Thoracic aorta (tissue), 2 donors: ENCODE measurements around the gene ULK2. TPM values are rescaled to one million over a fixed set of nuclear protein-coding genes. Genes with fewer than 3 reads are reported as not detected.

Source experiments
- ATAC-seq: fragments of 150-250 bp; one replicate; pipeline ENCODE4 v1.8.0; 2017; ENCODE audit warnings: low read depth; ENCODE audit not compliant: insufficient number of reproducible peaks, low FRiP score
- DNase-seq: peaks from one replicate; pipeline ENCODE4 v3.0.0-alpha.2; 2020; ENCODE audit warnings: low spot score
- H3K27ac ChIP-seq, 2 donors: fragments of 200-600 bp; sonication (generic); 1 replicate in 1 of 2; 2 replicates in 1 of 2; pipeline ENCODE4 v1.5.1; 2016; ENCODE audit warnings: mild to moderate bottlenecking in 2 of 2, moderate library complexity in 2 of 2
- H3K27me3 ChIP-seq: fragments of 200-600 bp; sonication (generic); replicated peaks from 2 replicates; pipeline ENCODE4 v1.6.0; 2016; ENCODE audit warnings: mild to moderate bottlenecking; ENCODE audit not compliant: insufficient read depth
- H3K36me3 ChIP-seq: fragments of 200-600 bp; sonication (generic); one replicate; pipeline ENCODE4 v1.5.1; 2016
- H3K4me1 ChIP-seq, 2 donors: fragments of 200-600 bp; sonication (generic); 1 replicate in 1 of 2; 2 replicates in 1 of 2; pipeline versions ENCODE4 v1.5.1 to v1.6.0; 2016; ENCODE audit warnings: low read depth in 2 of 2, mild to moderate bottlenecking in 1 of 2; ENCODE audit not compliant: control insufficient read depth in 1 of 2
- H3K4me3 ChIP-seq: fragments of 200-600 bp; sonication (generic); 2 replicates; pipeline ENCODE4 v1.5.1; 2016; ENCODE audit warnings: mild to moderate bottlenecking
- H3K9me3 ChIP-seq: fragments of 200-600 bp; sonication (generic); 2 replicates; pipeline ENCODE4 v1.5.1; 2016
- total RNA-seq, 2 donors: library from RNA; depleted of rRNA; stranded (reverse); fragments of >200 nt; gene quantifications; one replicate each; pipeline versions ENCODE4 v1.1.0 to v1.2.3, GENCODE V29; 2016
- TF ChIP-seq, protein P1 (sequence below): fragments of 200-600 bp; sonication (generic); IDR thresholded peaks from one replicate; pipeline ENCODE4 v1.5.1; 2019; ENCODE audit warnings: antibody characterized with exemption

ULK2 gene
- total RNA-seq, 2 donors from 2014 or later, result 24.8 TPM

DNA sequence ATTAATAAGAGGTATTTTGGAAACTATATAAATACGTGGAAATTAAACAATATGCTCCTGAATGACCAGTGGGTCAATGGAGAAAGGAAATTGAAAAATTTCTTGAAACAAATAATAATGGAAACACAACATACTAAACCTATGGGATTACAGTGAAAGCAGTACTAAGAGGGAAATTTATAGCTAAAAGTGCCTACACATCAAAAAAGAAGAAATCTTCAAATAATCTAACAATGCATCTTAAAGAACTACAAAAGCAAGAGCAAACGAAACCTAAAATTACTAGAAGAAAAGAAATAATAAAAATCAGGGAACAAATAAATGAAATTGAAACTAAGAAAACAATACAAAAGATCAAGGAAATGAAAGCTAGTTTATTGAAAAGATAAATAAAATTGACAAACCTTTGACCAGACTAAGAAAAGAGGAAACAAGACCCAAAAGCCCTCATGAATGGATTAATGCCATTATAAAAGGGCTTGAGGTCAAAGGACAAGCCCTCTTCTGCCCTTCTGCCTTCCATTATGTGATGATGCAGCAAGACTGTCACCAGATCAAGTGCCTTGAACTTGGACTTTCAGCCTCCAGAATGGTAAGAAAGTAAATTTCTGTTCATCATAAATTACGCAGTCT, 75.7 kb downstream of the ULK2 start:
- Histone ChIP-seq H3K27me3 (no peaks in the 10 kb centered on the region), H3K36me3 (peaks cover 50% of the 10 kb centered on the region), H3K9me3 (no peaks in the 10 kb centered on the region), H3K4me1 (peaks cover 0 to 14% of the 10 kb centered on the region in 2 donors), H3K4me3 (no peak overlapping the region), H3K27ac (no peak overlapping the region)
- DNase-seq, result no peak
- TF ChIP-seq, protein P1, sequence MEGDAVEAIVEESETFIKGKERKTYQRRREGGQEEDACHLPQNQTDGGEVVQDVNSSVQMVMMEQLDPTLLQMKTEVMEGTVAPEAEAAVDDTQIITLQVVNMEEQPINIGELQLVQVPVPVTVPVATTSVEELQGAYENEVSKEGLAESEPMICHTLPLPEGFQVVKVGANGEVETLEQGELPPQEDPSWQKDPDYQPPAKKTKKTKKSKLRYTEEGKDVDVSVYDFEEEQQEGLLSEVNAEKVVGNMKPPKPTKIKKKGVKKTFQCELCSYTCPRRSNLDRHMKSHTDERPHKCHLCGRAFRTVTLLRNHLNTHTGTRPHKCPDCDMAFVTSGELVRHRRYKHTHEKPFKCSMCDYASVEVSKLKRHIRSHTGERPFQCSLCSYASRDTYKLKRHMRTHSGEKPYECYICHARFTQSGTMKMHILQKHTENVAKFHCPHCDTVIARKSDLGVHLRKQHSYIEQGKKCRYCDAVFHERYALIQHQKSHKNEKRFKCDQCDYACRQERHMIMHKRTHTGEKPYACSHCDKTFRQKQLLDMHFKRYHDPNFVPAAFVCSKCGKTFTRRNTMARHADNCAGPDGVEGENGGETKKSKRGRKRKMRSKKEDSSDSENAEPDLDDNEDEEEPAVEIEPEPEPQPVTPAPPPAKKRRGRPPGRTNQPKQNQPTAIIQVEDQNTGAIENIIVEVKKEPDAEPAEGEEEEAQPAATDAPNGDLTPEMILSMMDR, result no peak
- no peak for ATAC-seq

DNA sequence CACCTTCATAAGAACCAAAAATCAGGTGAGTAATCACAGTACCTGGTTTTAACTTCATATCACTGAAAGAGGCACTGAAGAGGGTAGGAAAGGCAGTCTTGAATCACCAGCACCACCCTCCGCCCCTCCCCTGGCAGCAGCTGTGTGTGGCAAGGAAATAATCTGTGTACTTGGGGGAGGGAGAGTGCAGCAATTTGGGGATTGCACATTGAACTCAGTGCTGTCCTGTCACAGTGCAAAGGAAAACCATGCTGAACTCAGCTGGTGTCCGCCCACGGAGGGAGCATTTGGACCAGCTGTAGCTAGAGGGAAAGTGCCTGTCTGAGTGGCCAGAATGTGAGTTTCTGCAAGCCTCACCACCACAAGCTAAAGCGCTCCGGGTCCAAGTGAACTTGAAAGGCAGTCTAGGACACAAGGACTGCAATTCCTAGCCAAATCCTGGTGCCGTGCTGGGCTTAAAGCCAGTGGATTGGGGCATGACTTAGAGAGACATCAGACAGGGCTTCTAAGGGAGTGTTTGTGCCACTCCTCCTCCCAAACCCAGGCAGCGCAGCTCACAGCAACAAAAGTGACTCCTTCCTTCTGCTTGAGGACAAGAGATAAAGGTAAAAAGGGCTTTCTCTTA, 79.9 kb downstream of the ULK2 start:
- Histone ChIP-seq H3K36me3 (peaks cover 21% of the 10 kb centered on the region), H3K27me3 (no peaks in the 10 kb centered on the region)
- no peak for ATAC-seq

DNA sequence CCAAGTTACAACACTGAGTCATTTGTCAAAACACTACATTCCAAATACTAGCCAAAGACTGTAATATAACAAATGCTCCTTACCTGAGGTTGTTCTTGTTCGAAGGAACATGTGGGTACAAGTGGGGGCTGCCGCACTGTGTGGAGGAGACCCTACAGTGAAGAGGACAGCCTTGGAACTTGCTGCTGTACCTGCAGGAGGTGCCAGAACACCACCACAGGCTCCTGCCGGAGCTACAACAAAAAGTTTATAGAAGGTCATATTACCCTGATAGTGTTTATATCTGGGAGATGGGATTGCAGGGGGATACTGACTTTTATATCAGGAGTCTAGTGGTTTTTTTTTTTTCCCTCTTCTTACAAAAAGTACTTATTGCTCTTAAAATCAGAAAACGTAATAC, 81.9 kb downstream of the ULK2 start:
- Histone ChIP-seq H3K4me1 (peaks cover 0 to 14% of the 10 kb centered on the region in 2 donors), H3K36me3 (peaks cover 15% of the 10 kb centered on the region), H3K27me3 (no peaks in the 10 kb centered on the region), H3K4me3 (no peak overlapping the region), H3K27ac (no peak overlapping the region), H3K9me3 (no peaks in the 10 kb centered on the region)
- no peak for ATAC-seq
- TF ChIP-seq, protein P1, result no peak
- DNase-seq, result no peak

More for the DNA sequence above, 79.9 kb downstream of the ULK2 start:
- no peak for DNase-seq
- peaks cover 0 to 14% of the 10 kb centered on the region in 2 donors for H3K4me1 ChIP-seq
- H3K27ac ChIP-seq, result no peak overlapping the region
- no peak overlapping the region for H3K4me3 ChIP-seq
- TF ChIP-seq, protein P1, result no peak
- H3K9me3 ChIP-seq, result no peaks in the 10 kb centered on the region

DNA sequence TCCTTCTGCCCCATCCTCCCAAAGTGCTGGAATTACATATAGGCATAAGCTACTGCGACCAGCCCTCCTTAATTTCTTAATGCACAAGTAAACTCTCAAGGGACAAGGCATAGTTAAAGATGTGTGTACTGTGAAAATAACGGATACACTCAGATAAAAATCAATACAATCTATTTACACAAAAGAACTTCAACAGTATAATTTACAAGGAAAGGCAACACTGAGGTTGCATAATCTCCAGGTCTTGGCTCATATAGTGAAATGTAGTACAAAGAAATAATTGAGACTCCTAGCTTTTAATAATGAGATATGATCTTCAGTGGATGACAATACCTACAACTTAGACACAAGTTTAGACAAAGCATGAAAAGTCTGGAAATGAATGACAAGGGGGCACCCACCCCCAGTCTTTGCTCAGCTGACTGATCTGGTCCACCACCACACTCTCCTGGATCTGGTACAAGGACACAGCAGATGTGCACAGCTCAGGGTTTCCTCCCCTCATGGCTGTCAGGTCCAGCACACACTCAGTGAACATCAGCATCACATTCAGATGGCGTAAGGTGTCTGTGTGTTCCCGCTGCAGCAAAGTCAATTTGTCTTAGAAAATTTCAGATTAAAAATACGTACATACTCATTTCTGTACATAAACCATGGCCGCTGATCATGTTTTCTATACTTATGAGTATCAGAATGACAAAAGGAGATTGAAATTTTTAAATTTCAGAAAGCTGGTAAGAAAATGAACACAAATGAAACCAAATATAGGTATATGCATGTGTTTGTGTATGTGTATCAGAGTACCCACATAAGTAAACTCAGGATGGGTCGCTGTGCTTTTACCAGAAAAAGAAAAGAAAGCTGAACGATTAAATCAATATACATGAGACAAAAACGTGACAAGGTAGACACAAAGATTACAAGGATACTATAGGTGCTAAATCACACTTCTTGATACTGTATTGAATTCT, 86.0 kb downstream of the ULK2 start:
- ATAC-seq, result no peak
- H3K36me3 ChIP-seq, result peaks cover 17% of the 10 kb centered on the region

More for the DNA sequence above, 86.0 kb downstream of the ULK2 start:
- Histone ChIP-seq H3K9me3 (no peaks in the 10 kb centered on the region), H3K27ac (no peak overlapping the region), H3K4me3 (no peak overlapping the region), H3K27me3 (no peaks in the 10 kb centered on the region), H3K4me1 (no peaks in the 10 kb centered on the region)
- no peak for DNase-seq
- TF ChIP-seq, protein P1, result no peak
